Liver (tissue), 3 donors: ENCODE results near the gene TCF7L1.

Source experiments
- FOXA1 ChIP-seq: IDR thresholded peaks from 2 replicates; pipeline ENCODE4 v1.6.1; 2016; ENCODE audit warnings: antibody characterized with exemption
- RAD21 ChIP-seq, 2 donors: IDR thresholded peaks; 2 replicates each; pipeline ENCODE4 v1.6.1; 2016; ENCODE audit warnings: antibody characterized with exemption in 2 of 2, mild to moderate bottlenecking in 2 of 2
- SP1 ChIP-seq: IDR thresholded peaks from 2 replicates; pipeline ENCODE4 v1.6.1; 2018; ENCODE audit warnings: antibody characterized with exemption, mild to moderate bottlenecking
- ZBTB33 ChIP-seq: IDR thresholded peaks from 2 replicates; pipeline ENCODE4 v1.6.1; 2016; ENCODE audit warnings: antibody characterized with exemption
- TF ChIP-seq, protein P1 (sequence below): fragments of 150-350 bp; IDR thresholded peaks from 2 replicates; pipeline ENCODE4 v1.5.1; 2017; ENCODE audit warnings: improper control_type of control experiment, low read depth, low read length; ENCODE audit not compliant: missing input control
- TF ChIP-seq, protein P2 (sequence below): IDR thresholded peaks from 2 replicates; pipeline ENCODE4 v1.6.1; 2016; ENCODE audit warnings: antibody characterized with exemption, mild to moderate bottlenecking
- donor health status: healthy.
- donor health status: healthy.

DNA sequence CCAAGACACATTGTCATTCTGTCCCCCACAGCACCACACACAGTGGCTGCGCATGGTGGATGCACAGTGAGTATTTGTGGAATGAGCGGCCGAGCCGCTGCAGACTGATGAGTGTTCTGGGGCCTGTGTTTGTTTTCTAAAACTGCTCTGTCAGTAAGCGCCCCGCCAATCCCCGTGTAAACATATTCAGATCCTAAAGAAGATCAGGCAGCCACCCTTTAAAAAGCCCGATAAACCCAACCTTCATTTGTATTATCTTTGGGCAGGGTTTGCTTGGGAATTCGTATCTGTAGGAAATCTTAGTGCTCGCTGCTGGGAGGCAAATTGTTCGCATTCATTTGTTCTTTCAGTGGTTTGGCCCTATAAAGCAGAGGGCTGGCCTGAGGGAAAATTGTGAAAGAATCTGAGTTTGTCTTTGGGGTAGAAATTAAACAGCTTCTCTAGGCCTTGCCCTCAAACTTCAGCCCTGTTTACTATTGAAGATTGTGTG lies 126.0 kb downstream of the TCF7L1 start:
- TF ChIP-seq, protein P1, sequence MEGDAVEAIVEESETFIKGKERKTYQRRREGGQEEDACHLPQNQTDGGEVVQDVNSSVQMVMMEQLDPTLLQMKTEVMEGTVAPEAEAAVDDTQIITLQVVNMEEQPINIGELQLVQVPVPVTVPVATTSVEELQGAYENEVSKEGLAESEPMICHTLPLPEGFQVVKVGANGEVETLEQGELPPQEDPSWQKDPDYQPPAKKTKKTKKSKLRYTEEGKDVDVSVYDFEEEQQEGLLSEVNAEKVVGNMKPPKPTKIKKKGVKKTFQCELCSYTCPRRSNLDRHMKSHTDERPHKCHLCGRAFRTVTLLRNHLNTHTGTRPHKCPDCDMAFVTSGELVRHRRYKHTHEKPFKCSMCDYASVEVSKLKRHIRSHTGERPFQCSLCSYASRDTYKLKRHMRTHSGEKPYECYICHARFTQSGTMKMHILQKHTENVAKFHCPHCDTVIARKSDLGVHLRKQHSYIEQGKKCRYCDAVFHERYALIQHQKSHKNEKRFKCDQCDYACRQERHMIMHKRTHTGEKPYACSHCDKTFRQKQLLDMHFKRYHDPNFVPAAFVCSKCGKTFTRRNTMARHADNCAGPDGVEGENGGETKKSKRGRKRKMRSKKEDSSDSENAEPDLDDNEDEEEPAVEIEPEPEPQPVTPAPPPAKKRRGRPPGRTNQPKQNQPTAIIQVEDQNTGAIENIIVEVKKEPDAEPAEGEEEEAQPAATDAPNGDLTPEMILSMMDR, result no peak
- TF ChIP-seq FOXA1 (no peak), RAD21 (IDR thresholded peaks at IDR 0.05) (no peak), ZBTB33 (no peak), SP1 (no peak)
- TF ChIP-seq, protein P2, sequence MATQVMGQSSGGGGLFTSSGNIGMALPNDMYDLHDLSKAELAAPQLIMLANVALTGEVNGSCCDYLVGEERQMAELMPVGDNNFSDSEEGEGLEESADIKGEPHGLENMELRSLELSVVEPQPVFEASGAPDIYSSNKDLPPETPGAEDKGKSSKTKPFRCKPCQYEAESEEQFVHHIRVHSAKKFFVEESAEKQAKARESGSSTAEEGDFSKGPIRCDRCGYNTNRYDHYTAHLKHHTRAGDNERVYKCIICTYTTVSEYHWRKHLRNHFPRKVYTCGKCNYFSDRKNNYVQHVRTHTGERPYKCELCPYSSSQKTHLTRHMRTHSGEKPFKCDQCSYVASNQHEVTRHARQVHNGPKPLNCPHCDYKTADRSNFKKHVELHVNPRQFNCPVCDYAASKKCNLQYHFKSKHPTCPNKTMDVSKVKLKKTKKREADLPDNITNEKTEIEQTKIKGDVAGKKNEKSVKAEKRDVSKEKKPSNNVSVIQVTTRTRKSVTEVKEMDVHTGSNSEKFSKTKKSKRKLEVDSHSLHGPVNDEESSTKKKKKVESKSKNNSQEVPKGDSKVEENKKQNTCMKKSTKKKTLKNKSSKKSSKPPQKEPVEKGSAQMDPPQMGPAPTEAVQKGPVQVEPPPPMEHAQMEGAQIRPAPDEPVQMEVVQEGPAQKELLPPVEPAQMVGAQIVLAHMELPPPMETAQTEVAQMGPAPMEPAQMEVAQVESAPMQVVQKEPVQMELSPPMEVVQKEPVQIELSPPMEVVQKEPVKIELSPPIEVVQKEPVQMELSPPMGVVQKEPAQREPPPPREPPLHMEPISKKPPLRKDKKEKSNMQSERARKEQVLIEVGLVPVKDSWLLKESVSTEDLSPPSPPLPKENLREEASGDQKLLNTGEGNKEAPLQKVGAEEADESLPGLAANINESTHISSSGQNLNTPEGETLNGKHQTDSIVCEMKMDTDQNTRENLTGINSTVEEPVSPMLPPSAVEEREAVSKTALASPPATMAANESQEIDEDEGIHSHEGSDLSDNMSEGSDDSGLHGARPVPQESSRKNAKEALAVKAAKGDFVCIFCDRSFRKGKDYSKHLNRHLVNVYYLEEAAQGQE, result no peak
